Measurements from ENCODE around the gene SPOCK1. TPM values are rescaled to one million over a fixed set of nuclear protein-coding genes. Genes with fewer than 3 reads are reported as not detected.
A peak's percentile ranks its signal among the peaks of the same experiment; 100 is the strongest.

SPOCK1 gene
- polyA plus RNA-seq, 12 donors = 3.1 to 29.9 (median 7.5) TPM; not detected in 1

GRCh38 chr5:137075163-137075970, 423.8 kb downstream of the SPOCK1 start:
- DNase-seq = no peak

DNA sequence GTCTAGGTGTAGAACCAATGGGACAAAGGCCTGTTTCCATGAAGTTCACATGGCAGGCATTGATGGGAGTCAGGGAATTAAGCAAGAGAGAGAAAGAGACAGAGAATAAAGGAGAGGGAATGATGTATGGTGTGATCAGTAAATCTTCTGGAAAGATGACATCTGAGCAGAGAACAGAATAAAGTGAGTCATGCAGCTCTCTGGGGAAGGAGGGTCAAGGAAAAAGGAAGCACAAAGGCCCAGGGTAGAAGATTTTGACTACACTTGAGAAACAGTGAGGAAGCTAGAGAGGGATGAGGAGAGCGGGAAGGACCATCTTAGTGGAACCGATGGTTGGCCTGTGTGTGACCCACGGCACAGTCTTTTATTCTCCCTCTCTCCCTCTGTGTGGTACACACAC, 425.9 kb downstream of the SPOCK1 start:
- no peak for DNase-seq

DNA sequence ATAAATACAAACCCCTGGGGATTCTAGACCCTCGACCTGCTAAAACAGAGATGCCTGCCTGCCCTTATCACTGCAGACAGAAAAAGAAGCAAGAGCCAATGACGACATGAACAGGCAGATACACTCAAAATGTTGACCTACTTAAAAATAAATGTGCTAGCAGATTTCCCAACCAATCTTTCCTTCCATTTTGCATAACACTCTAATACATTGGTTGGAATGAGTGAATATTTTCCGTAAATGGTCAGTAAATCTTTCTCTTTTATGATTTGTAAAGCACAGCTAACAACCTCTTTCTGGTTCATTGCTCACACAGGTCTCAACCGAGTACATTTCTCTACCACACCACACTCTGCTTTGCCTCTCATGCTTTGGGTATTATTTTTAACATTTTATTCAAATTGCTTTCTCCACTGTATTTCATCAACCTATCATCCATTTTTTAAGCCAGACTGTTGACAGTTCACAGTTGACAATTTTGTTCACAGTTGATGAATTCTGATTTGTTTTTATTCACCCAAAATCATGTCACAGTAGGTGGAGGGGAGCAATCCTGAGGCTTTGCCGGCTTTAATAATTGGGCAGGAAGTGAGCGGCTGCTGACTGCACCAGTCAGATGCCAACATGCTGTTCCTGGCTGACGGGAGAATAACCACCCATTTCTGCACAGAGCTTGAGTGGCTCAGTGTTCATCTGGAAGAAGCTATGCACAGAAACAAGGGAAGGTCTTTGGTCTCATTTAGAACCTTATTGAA, 426.6 kb downstream of the SPOCK1 start:
- DNase-seq = peak; percentile 15

DNA sequence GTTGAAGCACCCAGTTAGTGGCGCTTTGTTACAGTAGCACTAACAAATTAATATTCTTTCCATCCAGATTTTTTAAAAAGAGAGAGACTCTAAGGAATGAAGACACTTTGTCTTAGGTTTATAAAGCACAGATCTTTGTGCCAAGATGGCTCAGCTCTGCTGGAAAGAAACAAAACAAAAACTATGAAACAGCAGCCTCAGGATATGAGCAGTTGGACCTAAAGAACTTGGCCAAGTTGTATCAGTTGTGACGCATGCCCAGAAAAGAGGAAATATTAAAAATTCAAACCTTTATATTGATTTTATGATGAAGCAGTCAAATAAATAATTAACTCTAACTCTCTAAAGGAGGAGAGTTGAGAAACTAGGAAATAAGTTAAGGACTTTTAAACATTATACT, 427.2 kb downstream of the SPOCK1 start:
- DNase-seq = peak; percentile 18

GRCh38 chr5:137071526-137071925, 427.6 kb downstream of the SPOCK1 start:
- DNase-seq = no peak

- no peak for DNase-seq
These were observed 428.6 kb downstream of the SPOCK1 start for GRCh38 chr5:137070521-137070920.

GRCh38 chr5:137069358-137069757, 429.8 kb downstream of the SPOCK1 start:
- no peak for DNase-seq

GRCh38 chr5:137061382-137061781, 437.7 kb downstream of the SPOCK1 start:
- no peak for DNase-seq

- DNase-seq = no peak
These were observed 441.0 kb downstream of the SPOCK1 start for GRCh38 chr5:137058089-137058488.

- DNase-seq = no peak
These were observed 442.4 kb downstream of the SPOCK1 start for GRCh38 chr5:137056676-137057075.

DNA sequence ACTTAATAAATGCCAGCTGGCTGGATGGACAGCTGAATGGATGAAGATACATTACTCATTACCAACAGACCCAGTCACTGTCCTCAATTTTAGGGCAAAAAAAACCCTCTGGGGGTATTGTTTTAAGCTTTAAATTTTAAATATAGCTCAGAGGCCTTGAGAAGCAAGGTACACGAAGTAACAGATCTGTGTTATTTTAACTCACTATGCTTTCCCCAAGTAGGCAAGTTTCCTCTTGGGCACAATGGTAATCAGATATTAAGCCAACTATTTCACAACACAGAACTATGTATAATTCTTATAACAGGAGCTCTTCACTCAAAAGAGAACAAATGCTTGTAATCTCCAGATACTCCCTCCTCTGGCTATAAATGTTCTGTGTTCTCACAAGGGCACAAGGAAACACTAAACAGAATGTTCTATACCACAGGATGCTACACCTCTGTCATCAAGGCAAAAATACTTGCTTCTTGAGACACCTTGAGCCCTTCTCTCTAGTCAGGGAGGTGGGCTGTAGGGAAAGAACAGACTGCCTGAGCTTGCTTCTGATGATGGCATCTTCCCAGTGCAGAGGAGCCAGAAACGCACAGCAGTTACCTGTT, 443.8 kb downstream of the SPOCK1 start:
- no peak for DNase-seq

DNA sequence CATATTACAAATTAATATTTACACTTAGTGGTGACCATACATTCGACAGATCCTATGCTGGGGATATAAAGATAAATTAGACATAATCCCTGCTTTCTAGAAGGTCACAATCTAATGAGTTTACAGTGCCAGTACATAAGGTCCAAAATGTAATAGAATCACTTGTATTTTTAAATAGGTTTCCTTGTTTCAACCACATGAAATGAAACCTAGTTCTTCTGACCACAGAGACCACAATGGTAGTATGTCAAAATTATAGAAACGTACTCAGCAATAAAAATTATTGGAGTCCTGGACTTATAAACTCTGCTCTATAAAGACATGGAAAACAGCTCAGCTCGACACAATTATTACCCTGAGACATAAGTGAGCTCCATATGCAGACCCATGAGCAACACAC, 444.3 kb downstream of the SPOCK1 start:
- no peak for DNase-seq

DNA sequence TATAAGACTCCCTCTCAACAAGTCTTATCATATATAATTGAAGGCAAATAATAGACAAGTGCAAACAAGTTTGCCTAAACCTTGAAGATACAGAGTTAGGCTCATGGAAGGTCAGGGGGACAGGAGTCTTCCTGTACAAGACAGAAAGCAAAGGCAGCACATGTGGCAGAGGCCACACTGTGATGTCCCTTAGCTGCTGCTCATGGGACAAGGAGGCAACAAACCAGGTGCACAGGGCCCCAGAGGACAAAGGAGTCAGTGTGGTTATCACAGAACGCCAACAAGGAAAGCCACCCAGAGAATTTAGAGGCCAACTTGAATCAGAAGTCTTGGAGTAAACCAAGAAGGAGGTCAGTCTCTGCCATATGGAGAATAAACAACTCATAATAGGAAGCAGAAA, 444.8 kb downstream of the SPOCK1 start:
- no peak for DNase-seq

DNA sequence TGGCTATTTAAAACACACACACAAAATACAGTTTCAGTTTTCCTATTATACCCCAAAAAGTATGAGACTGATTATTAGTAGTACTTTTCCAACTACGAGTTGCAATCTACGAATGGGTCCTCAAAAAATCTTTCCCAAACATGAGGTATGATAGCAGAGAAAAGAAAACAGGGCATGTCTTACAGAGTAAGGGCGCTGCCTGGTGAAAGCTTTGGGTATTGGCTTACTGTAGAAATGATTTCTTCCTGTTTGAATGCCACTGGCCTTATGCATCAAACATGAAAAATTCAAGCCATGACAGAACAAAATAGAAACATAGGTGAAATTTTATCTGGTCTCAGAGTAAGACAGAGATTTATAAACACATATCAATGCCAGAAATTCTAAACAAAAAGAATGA, 448.0 kb downstream of the SPOCK1 start:
- no peak for DNase-seq

- DNase-seq = no peak
These were observed 458.3 kb downstream of the SPOCK1 start for GRCh38 chr5:137040641-137041340.

DNA sequence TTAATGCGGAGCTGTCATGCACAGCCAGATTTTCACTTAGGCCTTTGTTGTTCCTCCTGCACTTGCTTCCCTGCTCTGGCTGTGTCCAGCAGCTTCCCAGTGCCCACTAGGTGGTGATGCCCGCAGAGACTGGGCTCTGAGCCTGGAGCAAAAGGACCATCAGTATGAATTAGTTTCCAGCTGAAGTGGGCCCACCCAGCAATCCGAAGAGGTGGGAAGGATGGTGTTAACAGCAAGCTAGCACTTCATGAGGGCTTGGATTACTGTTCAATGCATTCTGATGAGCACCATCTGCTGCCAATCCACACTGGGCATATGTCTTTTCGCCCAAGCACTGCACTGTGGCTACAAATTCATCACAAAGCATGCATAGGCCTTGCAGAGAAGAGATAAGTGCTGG, 459.1 kb downstream of the SPOCK1 start:
- no peak for DNase-seq

GRCh38 chr5:137037848-137038247, 461.3 kb downstream of the SPOCK1 start:
- no peak for DNase-seq

DNA sequence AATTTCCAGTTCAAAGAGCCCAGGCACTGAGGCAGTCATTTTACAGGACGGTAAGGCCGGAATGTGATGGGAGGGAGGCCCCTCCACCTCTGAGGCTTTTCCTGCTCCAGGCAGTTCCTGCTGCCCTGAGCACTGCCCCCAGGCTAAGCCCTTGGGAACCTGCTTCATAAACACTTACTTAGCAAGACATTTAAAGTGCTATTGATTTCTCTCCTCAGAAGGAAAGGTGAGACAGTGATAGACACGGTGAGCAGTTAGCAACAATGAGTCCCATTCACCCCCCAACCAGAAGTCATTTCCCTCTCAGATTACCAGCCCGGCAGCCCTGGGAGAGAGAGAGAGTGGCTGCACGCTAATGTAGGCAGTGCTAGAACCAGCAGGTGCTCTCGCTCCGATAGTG, 462.5 kb downstream of the SPOCK1 start:
- no peak for DNase-seq

GRCh38 chr5:137035480-137035878, 463.6 kb downstream of the SPOCK1 start:
- DNase-seq = no peak

DNA sequence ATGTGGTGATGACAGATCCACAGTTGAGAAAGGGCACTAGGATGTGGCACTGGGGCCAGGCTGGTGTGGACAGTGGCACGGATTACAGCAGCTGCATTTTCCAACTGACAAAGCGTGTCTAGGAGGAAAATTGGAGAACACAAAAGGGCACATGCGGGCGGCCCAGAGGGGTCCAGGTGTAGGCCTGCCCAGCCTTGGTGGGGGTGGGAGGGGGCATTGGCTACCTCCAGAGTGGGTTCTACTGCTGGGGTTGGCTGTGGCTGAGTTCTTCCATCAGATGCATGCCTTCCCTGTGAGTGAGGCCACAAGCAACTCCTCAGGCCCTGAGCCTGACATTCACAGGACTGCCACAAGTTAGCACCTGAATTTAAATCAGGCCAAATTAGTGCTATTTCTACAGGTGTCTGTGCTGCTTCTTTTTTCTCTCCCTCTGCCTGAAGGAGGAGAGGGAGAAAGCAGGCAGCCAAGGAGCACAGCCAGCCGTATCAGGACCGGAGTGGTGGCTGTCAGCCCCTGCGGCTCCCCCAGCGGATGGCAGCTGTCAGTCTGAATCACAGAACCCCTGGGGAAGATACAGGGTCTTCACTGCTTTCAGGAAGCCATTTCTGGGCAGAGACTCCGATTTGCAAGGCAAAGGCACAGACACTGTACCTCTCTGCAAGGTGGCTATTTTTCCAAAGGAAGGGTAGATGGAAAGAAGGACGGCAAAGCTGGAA, 464.2 kb downstream of the SPOCK1 start:
- DNase-seq = no peak

GRCh38 chr5:137034213-137034612, 464.9 kb downstream of the SPOCK1 start:
- DNase-seq = no peak

GRCh38 chr5:137032929-137033328, 466.2 kb downstream of the SPOCK1 start:
- no peak for DNase-seq

Measured in muscle of arm (tissue), 12 donors.